GM21723 (cell line): Measurements from ENCODE around the gene ZNF236.

ENCODE experiments used
- ATAC-seq: cut with Tn5 transposase; IDR thresholded peaks from one replicate; pipeline ENCODE4 v1.9.1; 2021; ENCODE audit warnings: mild to moderate bottlenecking, moderate library complexity; ENCODE audit not compliant: unreplicated experiment

Gene ZNF236

GRCh38 chr18:77001979-77002378, 179.6 kb downstream of the ZNF236 start:
- no peak for ATAC-seq

GRCh38 chr18:77002496-77002895, 180.1 kb downstream of the ZNF236 start:
- no peak for ATAC-seq

- ATAC-seq: no peak
Observed at GRCh38 chr18:77003316-77003715, 181.0 kb downstream of the ZNF236 start.

- ATAC-seq: no peak
Observed at GRCh38 chr18:77004555-77005380, 182.4 kb downstream of the ZNF236 start.

GRCh38 chr18:77005651-77006195, 183.4 kb downstream of the ZNF236 start:
- no peak for ATAC-seq

- no peak for ATAC-seq
Observed at GRCh38 chr18:77006305-77007175, 184.2 kb downstream of the ZNF236 start.

GRCh38 chr18:77007251-77007650, 184.9 kb downstream of the ZNF236 start:
- no peak for ATAC-seq

- no peak for ATAC-seq
Observed at GRCh38 chr18:77008006-77008405, 185.6 kb downstream of the ZNF236 start.

- ATAC-seq: no peak
Observed at GRCh38 chr18:77008576-77009315, 186.4 kb downstream of the ZNF236 start.

GRCh38 chr18:77009675-77010074, 187.3 kb downstream of the ZNF236 start:
- ATAC-seq: no peak

- no peak for ATAC-seq
Observed at GRCh38 chr18:77012120-77012519, 189.8 kb downstream of the ZNF236 start.

- no peak for ATAC-seq
Observed at GRCh38 chr18:77012806-77013541, 190.6 kb downstream of the ZNF236 start.

GRCh38 chr18:77013811-77014521, 191.6 kb downstream of the ZNF236 start:
- ATAC-seq: no peak

GRCh38 chr18:77014538-77014937, 192.2 kb downstream of the ZNF236 start:
- no peak for ATAC-seq

GRCh38 chr18:77015169-77015568, 192.8 kb downstream of the ZNF236 start:
- no peak for ATAC-seq

- ATAC-seq: no peak
Observed at GRCh38 chr18:77015771-77016710, 193.7 kb downstream of the ZNF236 start.

- ATAC-seq: no peak
Observed at GRCh38 chr18:77016936-77017335, 194.6 kb downstream of the ZNF236 start.

GRCh38 chr18:77017355-77017754, 195.0 kb downstream of the ZNF236 start:
- no peak for ATAC-seq
